Endothelial cell of umbilical vein (primary cell): ENCODE data around the gene EPB41L2. TPM values are rescaled to one million over a fixed set of nuclear protein-coding genes. Genes with fewer than 3 reads are reported as not detected.

ENCODE experiments used
- BruUV-seq: library from RNA; stranded (reverse); fragments of 400-500 nt; replicated peaks from 2 replicates; lab custom pipeline; 2021; lab: Mats Ljungman, UMichigan
- CTCF ChIA-PET: fragments of 300-600, 350-600 bp; sonication (Branson Sonifier 250); formaldehyde crosslinking; loops from one replicate; lab custom pipeline; 2021; ENCODE audit warnings: antibody characterized with exemption, inconsistent platforms; lab: Charles Lee
- POLR2A ChIA-PET: fragments of 300-600, 350-600 bp; sonication (Branson Sonifier 250); formaldehyde crosslinking; loops from one replicate; lab custom pipeline; 2021; ENCODE audit warnings: antibody characterized with exemption, inconsistent platforms; lab: Charles Lee
- DNase-seq: peaks from one replicate; pipeline ENCODE4 v3.0.0-alpha.2; 2011; ENCODE audit warnings: low read depth, low spot score
- FAIRE-seq: peaks from 2 replicates; lab custom pipeline; 2011; peaks lifted over from hg19 to GRCh38; lab: Jason Lieb, UNC
- H2AFZ ChIP-seq: 2 replicates; pipeline ENCODE4 v1.6.0; 2012; ENCODE audit warnings: low read depth, low read length, control low read depth, inconsistent platforms
- H3K27ac ChIP-seq: 2 replicates; pipeline ENCODE4 v1.5.1; 2011; ENCODE audit warnings: low read depth, mild to moderate bottlenecking, control low read depth, low read length, moderate library complexity; ENCODE audit not compliant: insufficient read depth
- H3K27me3 ChIP-seq, 2 experiments: 2 replicates each; pipeline versions ENCODE4 v1.6.0 to v1.6.1; 2011; ENCODE audit warnings: low read length in 2 of 2, mixed read lengths in 1 of 2; ENCODE audit not compliant: control insufficient read depth in 2 of 2, insufficient read depth in 2 of 2
- H3K36me3 ChIP-seq, 2 experiments: 2 replicates in 1 of 2; 3 replicates in 1 of 2; pipeline ENCODE4 v1.5.1; 2011; ENCODE audit warnings: low read length in 2 of 2, mild to moderate bottlenecking in 1 of 2, moderate library complexity in 1 of 2; ENCODE audit not compliant: control insufficient read depth in 2 of 2, insufficient read depth in 2 of 2; ENCODE audit errors: extremely low read depth in 1 of 2
- H3K4me1 ChIP-seq: 3 replicates; pipeline ENCODE4 v1.5.1; 2011; ENCODE audit warnings: mild to moderate bottlenecking, low read length; ENCODE audit not compliant: control insufficient read depth, insufficient read depth; ENCODE audit errors: extremely low read depth
- H3K4me2 ChIP-seq: 2 replicates; pipeline ENCODE4 v1.6.1; 2011; ENCODE audit warnings: low read length, control low read depth, mixed read lengths; ENCODE audit not compliant: insufficient read depth
- H3K4me3 ChIP-seq, 3 experiments: fragments of 200-600 bp in 1 of 3; sonication (generic), shearing (Covaris generic) in 1 of 3; replicated peaks in 1 of 3; 2 replicates each; pipeline ENCODE4 v1.5.1; 2011 to 2016; ENCODE audit warnings: control low read depth in 3 of 3, low read length in 3 of 3, mild to moderate bottlenecking in 2 of 3, inconsistent platforms in 1 of 3, low read depth in 1 of 3, moderate library complexity in 1 of 3; ENCODE audit not compliant: insufficient read depth in 1 of 3
- H3K79me2 ChIP-seq: 2 replicates; pipeline ENCODE4 v1.6.0; 2012; ENCODE audit warnings: low read length, inconsistent platforms; ENCODE audit not compliant: control insufficient read depth, insufficient read depth
- H3K9ac ChIP-seq: replicated peaks from 2 replicates; pipeline ENCODE3; 2011; ENCODE audit warnings: low read length, control low read depth; ENCODE audit not compliant: insufficient read depth; ENCODE audit errors: extremely low read depth
- H3K9me1 ChIP-seq: replicated peaks from 3 replicates; pipeline ENCODE4 v1.6.0; 2011; ENCODE audit warnings: mild to moderate bottlenecking, low read length; ENCODE audit not compliant: control insufficient read depth, insufficient read depth; ENCODE audit errors: extremely low read depth
- H3K9me3 ChIP-seq: replicated peaks from 2 replicates; pipeline ENCODE4 v1.5.1; 2012; ENCODE audit warnings: low read length, inconsistent platforms; ENCODE audit not compliant: control insufficient read depth, insufficient read depth
- H4K20me1 ChIP-seq: replicated peaks from 2 replicates; pipeline ENCODE3; 2011; ENCODE audit warnings: mild to moderate bottlenecking, low read length; ENCODE audit not compliant: control insufficient read depth, insufficient read depth; ENCODE audit errors: extremely low read depth
- CTCF ChIP-seq, 2 donors: IDR thresholded peaks; 1 replicate in 1 of 2; 2 replicates in 1 of 2; pipeline ENCODE4 v1.5.1; 2011; ENCODE audit warnings: low read length in 2 of 2, mild to moderate bottlenecking in 2 of 2, moderate library complexity in 2 of 2, control low read depth in 1 of 2, inconsistent platforms in 1 of 2, low read depth in 1 of 2; ENCODE audit not compliant: insufficient read depth in 1 of 2; ENCODE audit errors: extremely low read depth in 1 of 2
- EZH2 ChIP-seq: IDR thresholded peaks from 2 replicates; pipeline ENCODE4 v1.6.1; 2012; ENCODE audit warnings: borderline replicate concordance, low read depth, mild to moderate bottlenecking, moderate library complexity, low read length, inconsistent platforms; ENCODE audit not compliant: severe bottlenecking
- FOS ChIP-seq: IDR thresholded peaks from 2 replicates; pipeline ENCODE4 v1.6.1; 2011; ENCODE audit warnings: mild to moderate bottlenecking, low read length, moderate library complexity, borderline replicate concordance; ENCODE audit not compliant: insufficient read depth
- GATA2 ChIP-seq: IDR thresholded peaks from 2 replicates; pipeline ENCODE4 v1.7.0; 2011; ENCODE audit warnings: low read depth, mild to moderate bottlenecking, moderate library complexity, mixed read lengths, low read length; ENCODE audit not compliant: insufficient read length, insufficient read depth
- JUN ChIP-seq: IDR thresholded peaks from 2 replicates; pipeline ENCODE4 v1.6.1; 2011; ENCODE audit warnings: borderline replicate concordance, low read depth; ENCODE audit not compliant: insufficient read length, insufficient read depth
- MAX ChIP-seq: IDR thresholded peaks from 2 replicates; pipeline ENCODE4 v1.6.1; 2011; ENCODE audit not compliant: insufficient read depth, insufficient read length
- MYC ChIP-seq: IDR thresholded peaks from one replicate; pipeline ENCODE4 v1.6.1; 2011; ENCODE audit warnings: mild to moderate bottlenecking, low read depth, low read length
- POLR2A ChIP-seq: IDR thresholded peaks from 2 replicates; pipeline ENCODE4 v1.6.1; 2012; ENCODE audit warnings: low read depth, mild to moderate bottlenecking, control low read depth, low read length
- POLR2AphosphoS5 ChIP-seq: IDR thresholded peaks from 2 replicates; pipeline ENCODE4 v1.6.1; 2012; ENCODE audit warnings: low read depth, mild to moderate bottlenecking, control low read depth, low read length, moderate library complexity; ENCODE audit not compliant: insufficient read depth
- dilution Hi-C: fragments of 300-500 bp; cut with MboI; formaldehyde crosslinking; loops from one replicate; pipeline ENCODE4 v1.15.0; 2019; ENCODE audit warnings: low sequenced_read_pairs; ENCODE audit not compliant: extremely low pct_ligation_motif_present
- intact Hi-C: fragments of 100-400 bp; cut with micrococcal nuclease; formaldehyde crosslinking; loops from one replicate; pipeline ENCODE4 v1.10.0; 2022
- polyA plus RNA-seq, 4 experiments: library from polyadenylated mRNA; depleted of rRNA in 3 of 4; stranded (reverse) in 3 of 4; unstranded in 1 of 4; fragments of >200 nt; gene quantifications; 2 replicates each; pipeline versions ENCODE4 v1.2.1 to v1.2.3, GENCODE V29; 2011 to 2012; ENCODE audit warnings: missing spikeins in 1 of 4
- total RNA-seq: library from RNA; stranded (reverse); gene quantifications from 2 replicates; pipeline ENCODE4 v1.2.3, GENCODE V29; 2021

EPB41L2 gene
- total and polyA plus RNA-seq, 2 donors (not counting 3 experiments of a cell fraction or from before 2014, with no cell fraction given) = 26.5 to 87.7 TPM

GRCh38 chr6:130936933-130937332 lies 126.1 kb downstream of the EPB41L2 start:
- no peak overlapping the region for H3K4me3 ChIP-seq
- intact Hi-C loops = loop anchor here (1.0 kb wide), 1 partner anchor 8 kb away; no protein-coding TSS in a partner anchor
- no peaks in the 10 kb centered on the region for H3K9me3 ChIP-seq
- FAIRE-seq (no peak), DNase-seq (no peak)
- ChIA-PET POLR2A (no interaction called here), CTCF (interaction anchor here (1.1 kb wide), 1 partner anchor 9 kb away, joined by 3 read pairs; no protein-coding TSS in a partner anchor)
- H3K9ac ChIP-seq = no peak overlapping the region
- H3K4me1 ChIP-seq = no peaks in the 10 kb centered on the region
- H3K27ac ChIP-seq = no peak overlapping the region
- H3K27me3 ChIP-seq = no peaks in the 10 kb centered on the region
- H4K20me1 ChIP-seq = no peaks in the 10 kb centered on the region
- H2AFZ ChIP-seq = no peak overlapping the region
- TF ChIP-seq EZH2 = no peak
- no peak for TF ChIP-seq MAX
- no peak for TF ChIP-seq FOS
- TF ChIP-seq GATA2 = no peak
- no peak for TF ChIP-seq POLR2AphosphoS5
- TF ChIP-seq MYC = no peak
- TF ChIP-seq JUN = no peak
- H3K9me1 ChIP-seq = no peaks in the 10 kb centered on the region
- H3K79me2 ChIP-seq = peaks cover 4% of the 10 kb centered on the region
- no TSS peak for BruUV-seq
- H3K4me2 ChIP-seq = no peak overlapping the region
- H3K36me3 ChIP-seq = no peaks in the 10 kb centered on the region
- dilution Hi-C loops = no loop called here

GRCh38 chr6:130935978-130936377 lies 127.1 kb downstream of the EPB41L2 start:
- FAIRE-seq (no peak), DNase-seq (no peak)
- POLR2A ChIA-PET = no interaction called here
- peaks cover 4% of the 10 kb centered on the region for H3K79me2 ChIP-seq
- H3K9me1 ChIP-seq = no peaks in the 10 kb centered on the region
- TF ChIP-seq FOS (no peak), MAX (no peak), POLR2AphosphoS5 (no peak), POLR2A (no peak), EZH2 (no peak), MYC (no peak), CTCF (IDR thresholded peaks at IDR 0.05; ENCODE audit: extremely low read depth in 1 of 2, insufficient read depth in 1 of 2, low read depth in 1 of 2, low read length in 2 of 2) (no peak), GATA2 (no peak), JUN (no peak)
- H4K20me1 ChIP-seq = no peaks in the 10 kb centered on the region
- H3K9me3 ChIP-seq = no peaks in the 10 kb centered on the region
- CTCF ChIA-PET = interaction anchor here (0.9 to 1.3 kb wide), 3 partner anchors 32 to 181 kb away, joined by 3 to 4 read pairs (median 3); no protein-coding TSS in a partner anchor
- H3K27ac ChIP-seq = no peak overlapping the region
- H3K4me3 ChIP-seq = no peak overlapping the region
- H3K9ac ChIP-seq = no peak overlapping the region
- no peaks in the 10 kb centered on the region for H3K36me3 ChIP-seq
- BruUV-seq = no TSS peak
- no peak overlapping the region for H2AFZ ChIP-seq
- no peak overlapping the region for H3K4me2 ChIP-seq
- intact Hi-C loops = loop anchor here (1.0 kb wide), 1 partner anchor 9 kb away; no protein-coding TSS in a partner anchor
- dilution Hi-C loops = no loop called here
- H3K27me3 ChIP-seq = no peaks in the 10 kb centered on the region
- H3K4me1 ChIP-seq = no peaks in the 10 kb centered on the region
